Panc1 (cell line): ENCODE data around the gene CISTR. TPM values are rescaled to one million over a fixed set of nuclear protein-coding genes. Genes with fewer than 3 reads are reported as not detected.
A peak's percentile ranks its signal among the peaks of the same experiment; 100 is the strongest.

Experiments
- ATAC-seq: fragments of 200-7000 bp; cut with Tn5 transposase; 2 replicates; pipeline ENCODE4 v1.9.1; 2020; ENCODE audit warnings: mild to moderate bottlenecking, moderate library complexity
- BruUV-seq: library from RNA; stranded (reverse); fragments of 400-500 nt; replicated peaks from 2 replicates; lab custom pipeline; 2021; lab: Mats Ljungman, UMichigan
- CTCF ChIA-PET: fragments of 300-600 bp; sonication (Branson Sonifier 250); formaldehyde crosslinking; loops from one replicate; lab custom pipeline; 2022; ENCODE audit warnings: antibody characterized with exemption; lab: Charles Lee
- POLR2A ChIA-PET: fragments of 300-600 bp; sonication (Branson Sonifier 250); formaldehyde crosslinking; loops from one replicate; lab custom pipeline; 2022; ENCODE audit warnings: antibody characterized with exemption; lab: Charles Lee
- DNase-seq: peaks from one replicate; pipeline ENCODE4 v3.0.0-alpha.2; 2010; ENCODE audit warnings: low read depth, low spot score
- H3K27ac ChIP-seq: 2 replicates; pipeline ENCODE4 v1.5.1; 2011; ENCODE audit warnings: mild to moderate bottlenecking, low read length, inconsistent platforms
- H3K27me3 ChIP-seq: fragments of 200-500 bp; sonication (Bioruptor generic); 2 replicates; pipeline ENCODE4 v1.6.0; 2014; ENCODE audit warnings: low read length, inconsistent platforms; ENCODE audit not compliant: control insufficient read depth, insufficient read depth
- H3K36me3 ChIP-seq: fragments of 200-500 bp; sonication (Bioruptor generic); 2 replicates; pipeline ENCODE4 v1.5.1; 2014; ENCODE audit warnings: inconsistent platforms, mild to moderate bottlenecking, low read length, moderate library complexity; ENCODE audit not compliant: control insufficient read depth, insufficient read depth
- H3K4me1 ChIP-seq: 2 replicates; pipeline ENCODE4 v1.5.1; 2011; ENCODE audit warnings: inconsistent platforms, mild to moderate bottlenecking, low read length, moderate library complexity; ENCODE audit not compliant: control insufficient read depth, insufficient read depth
- H3K4me3 ChIP-seq, 2 experiments: 2 replicates each; pipeline ENCODE4 v1.5.1; 2011 to 2012; ENCODE audit warnings: low read depth in 2 of 2, low read length in 2 of 2, mild to moderate bottlenecking in 2 of 2, inconsistent platforms in 1 of 2, moderate library complexity in 1 of 2
- H3K9me3 ChIP-seq: fragments of 200-500 bp; sonication (Bioruptor generic); 2 replicates; pipeline ENCODE4 v1.5.1; 2014; ENCODE audit warnings: low read depth, mild to moderate bottlenecking, inconsistent platforms, low read length, moderate library complexity; ENCODE audit not compliant: control insufficient read depth, insufficient read depth
- CTCF ChIP-seq: fragments of 450-650 bp; IDR thresholded peaks from 2 replicates; pipeline ENCODE4 v1.5.1; 2017; ENCODE audit warnings: mild to moderate bottlenecking
- POLR2AphosphoS5 ChIP-seq: IDR thresholded peaks from 2 replicates; pipeline ENCODE4 v1.6.1; 2012; ENCODE audit warnings: mild to moderate bottlenecking, low read depth, low read length, moderate library complexity
- REST ChIP-seq, 2 experiments: IDR thresholded peaks; 2 replicates each; pipeline ENCODE4 v1.6.1; 2011 to 2012; ENCODE audit warnings: low read depth in 2 of 2, control low read depth in 1 of 2, low read length in 1 of 2, mild to moderate bottlenecking in 1 of 2, moderate library complexity in 1 of 2; ENCODE audit not compliant: insufficient read depth in 1 of 2
- SIN3A ChIP-seq: IDR thresholded peaks from 2 replicates; pipeline ENCODE4 v1.6.1; 2012; ENCODE audit warnings: low read depth, mild to moderate bottlenecking, low read length, moderate library complexity, borderline replicate concordance; ENCODE audit not compliant: insufficient read depth
- TCF7L2 ChIP-seq: IDR thresholded peaks from 2 replicates; pipeline ENCODE4 v1.6.1; 2011; ENCODE audit warnings: mild to moderate bottlenecking, low read depth, low read length, inconsistent platforms
- in situ Hi-C: cut with HindIII; loops from 2 replicates; pipeline ENCODE4 v1.10.0; 2016; ENCODE audit warnings: low sequenced_read_pairs, low pct_unique_long_range_greater_than_20kb
- intact Hi-C: fragments of 100-400 bp; cut with micrococcal nuclease; formaldehyde crosslinking; loops from one replicate; pipeline ENCODE4 v1.10.0; 2022; ENCODE audit not compliant: unreplicated experiment
- total RNA-seq: library from RNA; stranded (reverse); gene quantifications from one replicate; pipeline ENCODE4 v1.2.1, GENCODE V29; 2021; ENCODE audit not compliant: unreplicated experiment

The CISTR gene
- total RNA-seq, 1 experiment from 2014 or later = not detected

- Histone ChIP-seq H3K27me3 (no peaks in the 10 kb centered on the region), H3K27ac (peak overlapping the region; percentile 91), H3K4me1 (peaks cover 36% of the 10 kb centered on the region), H3K4me3 (no peak overlapping the region), H3K36me3 (no peaks in the 10 kb centered on the region), H3K9me3 (no peaks in the 10 kb centered on the region)
- DNase-seq (no peak), ATAC-seq (peak; percentile 66)
- intact Hi-C loops = no loop called here
- ChIA-PET POLR2A (no interaction called here), CTCF (interaction anchor here (0.6 kb wide), 1 partner anchor 21 kb away, joined by 7 read pairs; no protein-coding TSS in a partner anchor)
- in situ Hi-C loops = no loop called here
- TF ChIP-seq REST (IDR thresholded peaks at IDR 0.05; ENCODE audit: insufficient read depth in 1 of 2, low read depth in 2 of 2, low read length in 1 of 2) (no peak), CTCF (no peak), POLR2AphosphoS5 (no peak), TCF7L2 (no peak), SIN3A (no peak)
- no TSS peak for BruUV-seq
These were observed 25.6 kb upstream of the CISTR start for GRCh38 chr12:53777412-53777811.

- TF ChIP-seq CTCF = no peak
- no peak for TF ChIP-seq TCF7L2
- TF ChIP-seq SIN3A = no peak
- no peak for TF ChIP-seq REST (IDR thresholded peaks at IDR 0.05; ENCODE audit: insufficient read depth in 1 of 2, low read depth in 2 of 2, low read length in 1 of 2)
- TF ChIP-seq POLR2AphosphoS5 = no peak
- POLR2A ChIA-PET = no interaction called here
- H3K4me1 ChIP-seq = peaks cover 39% of the 10 kb centered on the region
- H3K9me3 ChIP-seq = no peaks in the 10 kb centered on the region
- CTCF ChIA-PET = no interaction called here
- in situ Hi-C loops = no loop called here
- H3K27ac ChIP-seq = peak overlapping the region; percentile 91
- BruUV-seq = no TSS peak
- no peaks in the 10 kb centered on the region for H3K27me3 ChIP-seq
- no peak overlapping the region for H3K4me3 ChIP-seq
- intact Hi-C loops = no loop called here
- ATAC-seq (peak; percentile 70), DNase-seq (peak; percentile 75)
- no peaks in the 10 kb centered on the region for H3K36me3 ChIP-seq
These were observed 25.1 kb upstream of the CISTR start for GRCh38 chr12:53776872-53777271.
